Transverse colon (tissue), 3 donors: ENCODE results near the gene KLHL22.

Source experiments
- EP300 ChIP-seq: sonication (generic); formaldehyde crosslinking; IDR thresholded peaks from one replicate; pipeline ENCODE4 v1.6.1; 2017; ENCODE audit warnings: antibody characterized with exemption, low read depth
- TF ChIP-seq, protein P1 (sequence below), 5 experiments: fragments of 200-600 bp in 3 of 5; fragments of 450-650 bp in 2 of 5; sonication (generic) in 3 of 5; IDR thresholded peaks; 1 replicate in 2 of 5; 2 replicates in 3 of 5; pipeline ENCODE4 v1.5.1; 2016 to 2017; ENCODE audit warnings: antibody characterized with exemption in 5 of 5, inconsistent platforms in 3 of 5, mild to moderate bottlenecking in 2 of 5, moderate library complexity in 1 of 5

DNA sequence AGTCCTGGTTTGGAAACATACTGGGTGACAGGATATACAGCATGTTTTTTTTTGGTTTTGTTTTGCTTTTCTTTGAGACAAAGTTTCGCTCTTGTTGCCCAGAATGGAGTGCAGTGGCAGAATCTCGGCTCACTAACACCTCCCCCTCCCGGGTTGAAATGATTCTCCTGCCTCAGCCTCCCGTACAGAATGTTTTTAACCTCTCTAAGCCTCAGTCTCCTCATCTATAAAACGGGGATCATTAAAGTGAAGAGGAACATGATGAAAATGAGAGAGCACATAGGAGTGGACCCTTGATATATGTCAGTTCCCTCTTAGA, 29.9 kb downstream of the KLHL22 start:
- TF ChIP-seq, protein P1, sequence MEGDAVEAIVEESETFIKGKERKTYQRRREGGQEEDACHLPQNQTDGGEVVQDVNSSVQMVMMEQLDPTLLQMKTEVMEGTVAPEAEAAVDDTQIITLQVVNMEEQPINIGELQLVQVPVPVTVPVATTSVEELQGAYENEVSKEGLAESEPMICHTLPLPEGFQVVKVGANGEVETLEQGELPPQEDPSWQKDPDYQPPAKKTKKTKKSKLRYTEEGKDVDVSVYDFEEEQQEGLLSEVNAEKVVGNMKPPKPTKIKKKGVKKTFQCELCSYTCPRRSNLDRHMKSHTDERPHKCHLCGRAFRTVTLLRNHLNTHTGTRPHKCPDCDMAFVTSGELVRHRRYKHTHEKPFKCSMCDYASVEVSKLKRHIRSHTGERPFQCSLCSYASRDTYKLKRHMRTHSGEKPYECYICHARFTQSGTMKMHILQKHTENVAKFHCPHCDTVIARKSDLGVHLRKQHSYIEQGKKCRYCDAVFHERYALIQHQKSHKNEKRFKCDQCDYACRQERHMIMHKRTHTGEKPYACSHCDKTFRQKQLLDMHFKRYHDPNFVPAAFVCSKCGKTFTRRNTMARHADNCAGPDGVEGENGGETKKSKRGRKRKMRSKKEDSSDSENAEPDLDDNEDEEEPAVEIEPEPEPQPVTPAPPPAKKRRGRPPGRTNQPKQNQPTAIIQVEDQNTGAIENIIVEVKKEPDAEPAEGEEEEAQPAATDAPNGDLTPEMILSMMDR (IDR thresholded peaks at IDR 0.05) = no peak
- no peak for TF ChIP-seq EP300
